COR-L47 (cell line): ENCODE measurements around the gene TIMM50.
"Not testable (repeated sequence)": the region's sequence is repeated elsewhere in the genome, so short reads cannot be mapped to it uniquely, and the experiment has no call there.

Source experiments
- DNase-seq: peaks from one replicate; lab custom pipeline; 2025; lab: John Stamatoyannopoulos, UW

Gene TIMM50

DNA sequence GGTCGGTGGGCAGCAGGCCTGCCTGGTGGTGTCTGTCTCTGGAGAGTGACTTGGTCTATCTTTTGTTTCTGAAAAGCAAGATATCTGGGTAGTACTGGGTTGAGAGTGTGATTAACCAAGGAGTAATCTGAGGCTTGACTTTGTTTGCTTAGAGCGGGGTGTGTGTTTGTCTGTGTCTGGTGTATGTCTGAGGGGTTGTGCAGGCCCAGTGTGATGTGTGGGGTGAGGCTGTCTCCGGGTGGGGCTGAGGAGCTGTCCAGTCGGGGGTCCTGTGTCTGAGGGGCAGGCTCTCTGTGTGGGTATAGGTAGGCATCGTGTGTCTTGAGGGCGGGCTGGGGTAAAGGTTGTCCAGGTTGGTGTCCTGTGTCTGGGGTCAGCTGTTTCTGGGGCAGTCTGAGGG lies 11.1 kb upstream of the TIMM50 start:
- no peak for DNase-seq

DNA sequence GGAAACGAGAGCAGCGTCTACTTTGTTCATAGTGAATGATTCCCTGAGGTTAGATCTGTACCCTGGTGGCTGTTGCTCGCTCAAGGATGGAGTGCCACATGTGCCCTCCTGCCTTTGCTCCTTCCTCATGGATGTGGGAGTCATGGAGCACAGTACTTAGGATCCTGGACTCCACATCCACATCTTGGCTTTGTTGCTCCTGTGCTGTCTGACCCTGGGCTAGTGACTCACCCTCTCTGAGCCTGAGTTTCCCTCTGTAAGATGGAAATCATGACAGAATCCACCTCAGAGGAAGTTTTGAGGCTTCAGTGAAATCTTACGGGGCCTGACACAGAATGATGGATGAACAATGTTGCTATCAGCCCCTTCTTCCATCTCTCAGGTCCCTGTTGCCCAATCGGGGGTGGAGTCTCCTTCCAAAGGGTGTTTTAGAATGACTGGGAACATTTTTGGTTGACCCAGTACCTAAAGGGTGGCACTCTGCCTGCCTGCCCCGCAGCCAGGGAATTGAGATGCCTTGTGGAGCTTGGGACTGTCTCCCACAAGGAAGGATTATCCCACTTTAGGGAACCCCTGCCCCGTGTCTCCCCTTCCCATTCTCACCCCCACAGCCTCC lies 9.8 kb upstream of the TIMM50 start:
- DNase-seq, result no peak

DNA sequence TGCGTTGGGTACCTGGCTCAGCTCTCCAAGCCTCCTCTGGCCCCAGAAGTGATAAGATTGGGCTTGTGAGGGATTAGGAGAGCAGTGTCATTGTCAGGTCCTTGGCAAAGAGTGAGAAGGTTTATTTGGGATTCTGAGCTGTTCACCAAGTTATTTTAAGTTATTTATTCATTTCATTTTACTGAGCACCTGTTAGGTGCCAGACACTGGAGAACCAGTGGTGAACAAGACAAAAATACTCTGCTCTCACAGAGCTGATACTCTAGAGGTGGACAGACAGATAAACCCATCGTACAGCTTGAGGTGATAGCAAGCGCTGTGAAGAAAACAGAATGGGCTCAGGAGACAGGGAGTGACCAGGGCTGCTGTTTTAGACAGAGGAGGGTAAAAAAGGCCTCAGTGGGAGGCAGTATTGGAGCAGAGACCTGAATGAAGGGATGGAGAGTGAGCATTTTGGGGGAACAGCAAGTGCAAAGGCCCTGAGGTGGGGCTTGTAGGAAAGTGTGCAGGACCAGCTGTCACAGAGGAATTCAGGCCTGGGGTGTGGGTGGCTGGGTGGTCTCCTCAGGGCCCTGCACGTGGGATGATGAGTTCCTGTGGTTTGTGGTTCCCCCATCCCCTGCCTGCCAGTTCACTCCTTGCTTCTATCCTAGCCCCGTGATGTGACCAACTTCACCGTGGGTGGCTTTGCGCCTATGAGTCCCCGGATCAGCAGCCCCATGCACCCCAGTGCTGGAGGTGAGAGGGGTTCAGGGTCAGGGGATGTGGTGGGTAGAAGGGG lies 8.7 kb upstream of the TIMM50 start:
- no peak for DNase-seq

DNA sequence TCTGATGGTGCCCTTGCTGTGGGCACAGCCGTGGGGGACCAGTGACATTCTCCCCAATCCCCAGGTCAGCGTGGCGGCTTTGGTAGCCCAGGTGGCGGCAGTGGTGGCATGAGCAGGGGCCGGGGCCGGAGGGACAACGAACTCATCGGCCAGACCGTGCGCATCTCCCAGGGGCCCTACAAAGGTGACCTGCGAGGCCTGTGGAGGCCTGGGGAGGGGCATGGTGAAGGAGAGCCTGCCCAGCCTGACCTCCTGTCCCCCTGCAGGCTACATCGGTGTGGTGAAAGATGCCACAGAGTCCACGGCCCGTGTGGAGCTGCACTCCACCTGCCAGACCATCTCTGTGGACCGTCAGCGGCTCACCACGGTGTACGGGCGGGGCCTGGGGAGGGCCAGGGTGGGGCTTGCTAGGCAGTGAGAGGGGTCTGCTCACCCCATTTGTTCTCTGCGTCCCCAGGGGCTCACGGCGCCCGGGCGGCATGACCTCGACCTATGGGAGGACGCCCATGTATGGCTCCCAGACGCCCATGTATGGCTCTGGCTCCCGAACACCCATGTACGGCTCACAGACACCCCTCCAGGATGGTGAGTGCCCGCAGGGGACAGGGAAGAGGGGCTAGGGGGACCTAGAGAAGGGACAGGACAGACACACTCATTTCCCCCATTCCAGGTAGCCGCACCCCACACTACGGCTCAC lies 7.7 kb upstream of the TIMM50 start:
- no peak for DNase-seq

DNA sequence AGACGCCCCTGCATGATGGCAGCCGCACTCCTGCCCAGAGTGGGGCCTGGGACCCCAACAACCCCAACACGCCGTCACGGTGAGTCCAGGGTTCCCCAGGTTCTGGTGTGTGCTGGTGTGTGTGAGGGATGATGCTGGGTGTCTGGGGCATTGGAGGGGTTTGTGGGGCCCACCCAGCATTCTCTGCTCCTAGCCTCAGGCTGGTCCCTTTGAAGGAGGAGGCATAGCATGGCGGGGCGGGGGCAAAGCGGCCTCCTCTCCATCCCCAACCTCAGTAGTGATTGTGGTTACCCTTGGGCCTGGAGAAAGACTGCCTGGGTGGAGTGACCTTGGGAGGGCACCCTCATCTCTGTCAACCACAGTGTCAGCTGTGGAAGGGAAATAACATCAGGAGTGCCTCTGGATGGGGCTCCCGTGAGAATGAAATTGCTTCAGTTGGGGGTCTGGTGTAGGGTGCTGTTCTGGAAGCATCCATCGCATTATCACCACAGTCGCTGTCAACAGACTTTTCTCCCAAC lies 7.1 kb upstream of the TIMM50 start:
- DNase-seq, result no peak

DNA sequence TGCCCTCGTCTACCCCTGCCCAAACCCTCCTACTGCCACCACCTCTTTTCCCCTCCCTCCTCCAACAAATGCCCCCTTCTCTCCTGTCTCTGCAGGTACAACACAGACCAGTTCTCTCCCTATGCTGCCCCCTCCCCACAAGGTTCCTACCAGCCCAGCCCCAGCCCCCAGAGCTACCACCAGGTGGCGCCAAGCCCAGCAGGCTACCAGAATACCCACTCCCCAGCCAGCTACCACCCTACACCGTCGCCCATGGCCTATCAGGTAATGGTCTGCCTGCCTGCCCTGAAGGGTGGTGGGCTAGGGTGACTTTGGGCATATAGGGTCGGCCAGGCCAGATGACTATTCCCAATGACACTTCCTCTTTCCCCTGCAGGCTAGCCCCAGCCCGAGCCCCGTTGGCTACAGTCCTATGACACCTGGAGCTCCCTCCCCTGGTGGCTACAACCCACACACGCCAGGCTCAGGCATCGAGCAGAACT lies 6.5 kb upstream of the TIMM50 start:
- DNase-seq, result peak; percentile 51

DNA sequence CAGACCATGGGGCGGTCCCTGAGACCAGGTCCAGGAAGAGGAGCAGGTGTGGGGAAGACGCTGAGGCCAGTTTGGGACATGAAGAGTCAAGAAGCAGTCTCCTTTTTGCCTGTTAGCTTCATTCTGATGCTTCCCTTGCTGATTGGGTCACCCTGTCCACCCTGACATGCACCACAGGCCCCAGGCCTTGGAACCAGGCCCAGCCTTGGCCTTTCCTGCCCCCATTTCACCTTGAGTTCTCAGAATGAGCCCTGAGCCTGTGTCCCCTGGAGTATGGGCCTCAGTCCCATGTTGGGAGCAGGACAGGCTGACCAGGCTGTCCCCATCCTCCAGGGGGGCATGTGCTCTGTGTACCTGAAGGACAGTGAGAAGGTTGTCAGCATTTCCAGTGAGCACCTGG lies 4.9 kb upstream of the TIMM50 start:
- DNase-seq, result no peak

DNA sequence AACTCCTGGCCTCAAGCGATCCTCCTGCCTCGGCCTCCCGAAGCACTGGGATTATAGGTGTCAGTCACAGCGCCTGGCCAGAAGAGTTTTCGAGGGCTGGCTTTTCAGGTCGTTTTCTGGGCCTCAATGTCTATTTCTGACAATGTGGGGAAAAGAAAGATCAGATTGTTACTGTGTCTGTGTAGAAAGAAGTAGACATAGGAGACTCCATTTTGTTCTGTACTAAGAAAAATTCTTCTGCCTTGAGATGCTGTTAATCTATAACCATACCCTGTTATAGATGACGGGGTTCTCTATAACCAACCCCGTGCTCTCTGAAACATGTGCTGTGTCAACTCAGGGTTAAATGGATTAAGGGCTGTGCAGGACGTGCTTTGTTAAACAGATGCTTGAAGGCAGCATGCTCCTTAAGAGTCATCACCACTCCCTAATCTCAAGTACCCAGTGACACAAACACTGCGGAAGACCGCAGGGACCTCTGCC lies 1.3 kb upstream of the TIMM50 start:
- not testable (repeated sequence) for DNase-seq

DNA sequence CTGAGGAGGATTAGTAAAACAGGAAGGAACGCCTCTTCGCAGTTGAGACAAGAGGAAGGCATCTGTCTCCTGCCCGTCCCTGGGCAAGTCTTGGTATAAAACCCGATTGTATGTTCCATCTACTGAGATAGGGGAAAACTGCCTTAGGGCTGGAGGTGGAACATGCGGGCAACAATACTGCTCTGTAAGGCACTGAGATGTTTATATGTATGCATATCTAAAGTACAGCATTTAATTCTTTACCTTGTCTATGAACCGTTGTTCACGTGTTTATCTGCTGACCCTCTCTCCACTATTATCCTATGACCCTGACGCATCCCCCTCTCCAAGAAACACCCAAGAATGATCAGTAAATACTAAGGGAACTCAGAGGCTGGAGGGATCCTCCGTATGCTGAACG lies 722 bp upstream of the TIMM50 start:
- DNase-seq, result no peak

DNA sequence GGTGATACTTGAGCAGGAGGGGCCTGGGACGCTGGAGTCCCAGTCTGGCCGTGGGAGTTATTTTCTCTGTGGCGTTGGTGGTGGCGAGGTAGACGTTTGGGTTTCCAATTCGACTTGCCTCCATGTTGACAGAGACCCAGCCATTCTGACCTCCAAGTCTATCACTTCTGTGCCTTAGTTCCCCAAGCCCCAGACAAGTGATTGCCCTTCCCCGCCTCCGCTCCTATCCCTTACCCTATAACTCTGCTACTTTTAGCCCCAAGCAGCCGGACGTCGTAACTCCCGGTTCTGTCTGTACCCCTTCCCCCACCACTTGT lies 549 bp downstream of the TIMM50 start:
- no peak for DNase-seq

DNA sequence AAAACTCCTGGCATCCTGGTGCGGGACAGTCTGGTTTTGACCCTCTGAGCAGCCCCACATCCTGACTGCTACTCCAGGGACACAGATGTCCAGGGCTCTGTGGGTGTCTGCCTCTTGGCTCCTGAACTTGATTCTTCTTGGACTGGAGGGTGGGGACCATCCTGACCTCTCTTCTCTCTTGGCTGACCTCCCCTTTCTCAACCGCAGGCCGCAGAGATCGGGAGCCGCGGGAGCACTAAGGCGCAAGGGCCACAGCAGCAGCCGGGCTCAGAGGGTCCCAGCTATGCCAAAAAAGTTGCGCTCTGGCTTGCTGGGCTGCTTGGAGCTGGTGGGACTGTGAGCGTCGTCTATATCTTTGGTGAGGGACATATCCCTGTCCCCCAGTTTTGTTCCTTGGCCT lies 1.0 kb downstream of the TIMM50 start:
- no peak for DNase-seq

DNA sequence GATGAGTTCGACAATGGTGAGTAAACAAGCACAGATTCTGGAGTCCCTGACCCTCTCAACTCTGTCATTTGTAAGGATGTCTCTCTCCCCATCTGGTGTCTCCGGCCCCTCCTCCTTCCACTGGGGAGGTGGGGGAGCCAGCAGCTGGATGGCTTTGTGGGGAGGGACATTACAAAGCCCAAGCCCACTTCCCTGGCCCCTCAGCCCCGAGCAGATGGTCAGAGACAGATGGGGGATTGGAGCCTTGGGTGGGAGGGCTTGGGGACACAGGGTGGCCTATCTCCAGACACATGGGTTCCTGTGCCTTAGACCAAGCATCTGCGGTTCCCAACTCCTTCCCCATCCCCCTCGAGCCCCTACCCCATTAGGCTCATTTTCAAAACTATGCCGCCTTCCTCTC lies 2.5 kb downstream of the TIMM50 start:
- DNase-seq, result no peak

DNA sequence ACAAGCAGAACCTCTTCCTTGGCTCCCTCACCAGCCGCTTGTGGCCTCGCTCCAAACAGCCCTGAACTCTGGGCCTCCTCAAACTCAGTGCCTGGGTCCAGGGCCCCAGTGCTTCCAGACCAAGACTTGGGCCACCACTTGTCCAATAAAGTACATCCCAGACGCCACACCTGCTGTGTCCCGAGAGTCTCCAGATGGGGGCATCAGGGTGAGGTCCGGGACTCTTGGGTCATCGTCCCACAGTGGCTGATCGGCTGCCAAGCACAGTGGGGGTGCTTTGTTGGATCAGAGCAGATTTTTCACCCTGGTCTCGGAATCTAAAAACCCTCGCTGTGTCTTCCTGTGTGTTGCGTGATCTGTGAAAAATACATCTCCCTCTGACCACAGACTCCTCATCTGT lies 9.1 kb downstream of the TIMM50 start:
- no peak for DNase-seq

DNA sequence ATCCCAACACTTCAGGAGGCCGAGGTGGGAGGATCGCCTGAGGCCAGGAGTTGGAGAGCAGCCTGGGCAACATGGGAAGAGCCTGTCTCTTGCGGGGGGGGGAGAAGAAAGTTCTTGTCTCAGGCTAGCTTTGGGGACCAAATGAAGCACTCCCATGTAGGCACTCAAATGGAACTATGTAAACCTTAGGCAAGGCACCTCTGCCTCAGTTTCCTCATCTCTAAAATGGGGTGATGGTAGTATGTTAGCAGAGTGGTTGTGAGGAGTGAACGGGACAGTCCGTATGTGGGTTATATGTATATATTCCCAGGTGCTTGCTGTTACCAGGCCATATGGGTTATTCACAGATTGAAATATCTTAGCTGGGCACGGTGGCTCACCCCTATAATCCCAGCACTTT lies 11.6 kb downstream of the TIMM50 start:
- DNase-seq, result no peak

DNA sequence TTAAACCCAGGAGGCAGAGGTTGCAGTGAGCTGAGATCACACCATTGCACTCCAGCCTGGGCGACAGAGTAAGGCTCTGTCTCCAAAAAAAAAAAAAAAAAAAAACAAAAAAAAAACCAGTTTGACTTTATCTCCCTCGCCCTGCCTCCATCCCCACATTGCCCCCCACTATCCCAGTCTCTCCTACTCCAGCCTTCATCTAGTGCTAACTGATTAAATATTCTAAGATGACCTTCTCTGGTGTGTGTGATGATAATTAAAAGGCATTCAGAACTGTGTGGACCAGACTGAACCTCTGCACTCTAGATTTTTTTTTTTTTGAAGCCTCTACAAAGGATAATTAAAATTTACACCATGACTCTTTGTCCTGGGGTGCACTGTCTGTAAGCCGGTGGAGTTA lies 12.2 kb downstream of the TIMM50 start:
- DNase-seq, result no peak

DNA sequence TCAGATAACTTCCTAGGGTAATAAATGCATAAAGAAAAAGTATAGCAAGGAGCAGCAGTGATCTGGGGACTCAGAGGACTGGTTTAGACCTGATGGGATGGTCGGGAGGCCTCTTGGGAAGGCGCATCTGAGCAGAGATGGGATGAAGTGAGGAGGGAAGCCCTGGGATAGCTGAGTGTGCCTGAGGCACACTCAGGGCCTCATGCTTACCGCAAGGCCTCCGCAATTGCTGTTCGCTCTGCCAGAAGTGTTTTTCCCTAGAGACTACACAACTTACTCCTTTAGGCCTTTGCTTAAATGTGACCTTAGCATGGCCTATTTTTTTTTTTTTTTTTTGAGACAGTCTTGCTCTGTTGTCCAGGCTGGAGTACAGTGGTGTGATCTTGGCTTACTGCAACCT lies 14.0 kb downstream of the TIMM50 start:
- DNase-seq, result no peak

DNA sequence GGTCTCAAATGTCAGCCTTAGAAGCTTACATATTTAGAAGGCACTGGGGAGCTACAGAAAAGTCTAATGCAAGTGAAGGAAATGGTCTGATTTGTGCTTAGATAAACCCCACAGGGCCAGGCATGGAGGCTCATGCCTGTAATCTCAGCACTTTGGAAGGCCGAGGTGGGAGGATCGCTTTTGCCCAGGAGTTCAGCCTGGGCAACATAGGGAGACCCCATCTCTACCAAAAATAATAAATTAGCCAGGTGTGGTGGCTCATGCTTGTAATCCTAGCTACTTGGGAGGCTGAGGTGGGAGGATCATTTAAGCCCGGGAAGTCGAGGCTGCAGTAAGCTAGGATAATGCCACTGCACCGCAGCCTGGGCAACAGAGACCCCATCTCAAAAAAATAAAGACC lies 15.4 kb downstream of the TIMM50 start:
- DNase-seq, result no peak

DNA sequence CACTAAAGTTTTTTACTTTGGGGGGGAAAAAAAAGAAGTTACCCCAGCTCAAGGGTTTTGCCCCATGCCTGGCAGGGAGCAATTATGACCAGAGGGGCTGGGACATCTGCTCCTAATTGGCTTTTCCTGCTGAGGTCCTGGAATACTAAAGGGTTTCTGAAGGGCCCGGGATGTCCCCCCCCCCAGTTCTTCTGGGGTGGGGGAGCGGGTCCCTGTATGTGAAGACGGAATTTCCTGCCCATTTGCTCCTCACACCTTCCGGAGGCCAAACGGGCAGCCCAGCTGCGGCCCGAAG lies 17.0 kb downstream of the TIMM50 start:
- DNase-seq, result no peak

DNA sequence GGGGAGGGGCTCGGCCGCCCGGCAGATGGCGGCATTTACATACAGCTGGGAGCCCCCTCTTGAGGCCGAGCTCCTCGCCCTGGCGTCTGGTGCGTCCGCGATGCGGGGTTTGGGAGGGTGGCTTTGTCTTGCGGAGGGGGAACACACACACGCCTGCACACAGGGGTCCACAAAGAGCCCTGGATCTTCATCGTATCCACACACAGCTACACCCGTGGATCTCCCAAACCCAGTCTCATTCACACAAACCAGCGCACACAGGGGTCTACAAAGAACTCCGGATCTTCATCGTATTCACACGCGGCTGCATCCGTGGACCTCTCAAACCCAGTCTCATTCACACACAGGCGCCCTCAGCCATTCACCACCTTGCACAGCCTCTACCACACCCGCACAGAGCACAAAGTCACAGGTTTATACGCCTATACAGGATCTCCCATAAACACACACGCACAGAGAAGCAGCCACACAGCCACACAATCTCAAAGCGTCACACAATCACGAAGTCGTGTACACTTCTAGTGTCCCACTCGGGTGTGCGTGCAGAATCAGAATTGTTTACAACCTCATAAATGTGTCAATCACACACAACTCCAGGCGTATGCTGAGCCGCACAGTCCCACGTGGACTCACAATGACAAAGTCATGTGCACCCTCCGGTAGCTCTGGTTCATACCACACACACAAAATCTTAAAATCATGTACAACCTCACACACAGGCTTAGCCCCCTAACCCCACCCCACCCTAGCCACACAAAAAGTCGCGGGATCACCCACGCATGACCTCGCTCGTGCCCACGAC lies 17.6 kb downstream of the TIMM50 start:
- DNase-seq, result peak; percentile 88

DNA sequence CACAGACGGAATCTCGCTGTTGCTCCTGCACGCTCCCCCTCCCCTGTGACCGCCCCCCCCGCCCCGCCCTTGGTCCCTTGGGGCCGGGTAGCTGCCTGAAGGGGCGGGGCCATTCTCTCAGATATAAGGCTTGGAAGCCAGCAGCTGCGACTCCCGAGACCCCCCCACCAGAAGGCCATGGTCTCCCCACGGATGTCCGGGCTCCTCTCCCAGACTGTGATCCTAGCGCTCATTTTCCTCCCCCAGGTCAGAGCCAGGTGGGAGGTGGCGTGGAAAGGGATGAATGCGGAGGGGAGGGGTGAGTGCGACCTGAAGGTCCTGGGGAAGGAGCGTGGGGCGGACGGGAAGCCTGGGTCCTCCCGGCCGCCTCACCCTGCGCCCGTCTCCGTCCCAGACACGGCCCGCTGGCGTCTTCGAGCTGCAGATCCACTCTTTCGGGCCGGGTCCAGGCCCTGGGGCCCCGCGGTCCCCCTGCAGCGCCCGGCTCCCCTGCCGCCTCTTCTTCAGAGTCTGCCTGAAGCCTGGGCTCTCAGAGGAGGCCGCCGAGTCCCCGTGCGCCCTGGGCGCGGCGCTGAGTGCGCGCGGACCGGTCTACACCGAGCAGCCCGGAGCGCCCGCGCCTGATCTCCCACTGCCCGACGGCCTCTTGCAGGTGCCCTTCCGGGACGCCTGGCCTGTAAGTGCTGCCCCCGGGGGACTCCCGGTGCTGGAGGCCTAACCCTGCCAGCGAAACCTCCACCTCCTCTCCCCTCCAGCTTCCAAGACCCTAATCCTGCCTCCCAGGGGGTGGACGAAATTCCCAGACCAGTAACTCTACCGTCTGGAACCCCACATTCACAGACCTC lies 18.4 kb downstream of the TIMM50 start, which contains the start of gene DLL3:
DLL3 (plus strand) TSS at position 150 of the 845 bp plus-strand sequence; CDS start at position 178, 28 bp downstream.
- peak; percentile 55 for DNase-seq

DNA sequence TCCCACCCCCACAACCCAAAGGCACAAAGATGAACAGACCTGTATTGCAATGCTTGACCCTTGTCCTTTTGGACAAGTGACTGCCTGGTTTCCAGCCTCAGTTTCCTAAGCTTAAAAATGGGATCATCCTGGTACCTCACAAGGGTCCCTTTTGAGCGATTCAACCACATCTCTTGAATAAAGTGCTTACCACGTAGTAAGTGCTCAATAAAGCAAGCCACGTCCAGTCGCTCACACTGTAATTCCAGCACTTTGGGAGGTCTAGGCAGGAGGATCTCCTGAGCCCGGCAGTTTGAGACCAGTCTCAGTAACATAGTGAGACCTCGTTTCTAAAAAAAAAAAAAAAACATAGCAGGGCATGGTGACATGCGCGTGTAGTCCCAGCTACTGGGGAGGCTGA lies 19.3 kb downstream of the TIMM50 start:
- DNase-seq, result no peak
